ENCODE data around the gene HJURP. TPM values are rescaled to one million over a fixed set of nuclear protein-coding genes. Genes with fewer than 3 reads are reported as not detected.

HJURP gene
- total and polyA plus RNA-seq, 2 donors, result 0.27 to 8.9 TPM

DNA sequence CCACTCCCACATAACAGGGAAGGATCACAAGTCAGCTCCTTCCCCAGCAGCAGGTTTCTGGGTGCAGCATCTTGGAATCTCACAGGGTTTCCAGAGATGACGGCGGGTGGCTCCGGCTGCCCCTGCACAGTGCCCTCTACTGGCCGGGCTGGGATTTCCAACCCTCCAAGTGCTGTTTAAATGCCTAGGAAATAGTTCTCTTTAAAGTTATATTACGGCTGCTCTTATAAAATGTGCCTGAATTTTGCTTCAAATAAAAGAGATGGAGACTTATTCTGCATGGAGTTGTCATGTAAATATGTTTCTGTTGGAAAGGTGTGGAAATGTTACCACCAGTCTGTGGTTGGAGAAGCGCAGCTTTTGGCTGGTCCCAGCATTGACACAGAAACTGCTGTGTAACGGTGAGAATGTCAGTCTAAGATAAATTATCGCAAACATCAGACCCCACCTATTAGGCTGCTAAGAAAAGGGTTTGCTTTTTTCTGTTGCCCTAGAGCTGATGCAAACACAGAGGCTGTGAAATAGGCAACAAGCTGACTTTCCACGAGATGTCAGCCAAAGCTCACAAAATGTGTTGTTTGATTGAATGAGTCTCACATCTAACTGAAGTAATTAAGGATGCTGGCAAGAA is 3.3 kb upstream of the HJURP start:
- no peaks in the 10 kb centered on the region for H3K4me1 ChIP-seq (ENCODE audit: insufficient read depth)
- no peaks in the 10 kb centered on the region for H3K36me3 ChIP-seq (ENCODE audit: insufficient read depth)
- 45% methylated on average over 9 of the region's 9 CpGs for WGBS
- H3K27ac ChIP-seq (ENCODE audit: low read depth), result no peak overlapping the region
- no peak overlapping the region for H3K4me3 ChIP-seq (ENCODE audit: low read depth, low read length)
- DNase-seq (ENCODE audit: extremely low spot score), result no peak

DNA sequence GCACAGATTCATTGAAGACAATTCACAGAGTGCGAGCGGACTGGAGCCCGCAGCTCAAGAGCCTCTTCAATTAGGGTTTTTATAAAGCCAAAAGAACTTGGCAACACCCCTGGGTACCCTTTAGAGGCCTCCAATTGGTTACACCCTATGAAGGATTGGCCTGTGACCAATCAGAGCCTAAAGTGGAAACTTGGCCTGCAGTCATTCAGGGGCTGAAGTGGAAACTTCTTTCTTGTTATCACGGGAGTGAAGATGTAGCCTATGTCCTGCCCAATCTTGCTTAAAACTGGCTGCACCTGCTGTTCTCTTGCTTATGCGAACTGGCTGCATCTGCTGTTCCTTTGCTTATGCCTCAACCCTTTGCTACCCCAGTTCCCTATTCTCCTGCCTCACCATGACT is 1.8 kb upstream of the HJURP start:
- no peak overlapping the region for H3K27ac ChIP-seq (ENCODE audit: low read depth)
- WGBS, result 96% methylated on average over 5 of the region's 5 CpGs
- no peak for DNase-seq (ENCODE audit: extremely low spot score)
- no peak overlapping the region for H3K4me3 ChIP-seq (ENCODE audit: low read depth, low read length)
- no peaks in the 10 kb centered on the region for H3K4me1 ChIP-seq (ENCODE audit: insufficient read depth)
- H3K36me3 ChIP-seq (ENCODE audit: insufficient read depth), result no peaks in the 10 kb centered on the region

DNA sequence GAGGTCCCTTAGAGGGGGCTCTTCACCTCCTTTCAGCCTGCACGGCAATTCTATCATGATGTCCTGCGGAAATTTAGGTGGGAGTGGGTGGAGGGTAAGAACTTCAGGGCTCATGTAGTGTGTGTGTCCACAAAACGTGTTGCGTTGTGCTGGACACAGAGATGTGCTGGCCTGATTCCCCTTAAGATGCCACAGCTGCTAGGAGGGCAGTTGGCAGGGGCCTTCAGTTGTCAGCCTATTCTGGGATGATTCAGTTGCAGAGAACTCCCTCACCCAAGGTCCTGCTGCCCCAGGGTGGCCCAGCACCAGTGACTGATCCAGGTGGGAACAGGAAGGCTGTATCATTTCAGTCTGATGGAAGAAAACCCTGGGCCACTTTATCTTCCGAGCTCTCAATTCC is 1.0 kb upstream of the HJURP start:
- Histone ChIP-seq H3K4me1 (ENCODE audit: insufficient read depth) (no peaks in the 10 kb centered on the region), H3K27ac (ENCODE audit: low read depth) (no peak overlapping the region), H3K36me3 (ENCODE audit: insufficient read depth) (no peaks in the 10 kb centered on the region), H3K4me3 (ENCODE audit: low read depth, low read length) (no peak overlapping the region)
- DNase-seq (ENCODE audit: extremely low spot score), result no peak
- 85% methylated on average over 5 of the region's 5 CpGs for WGBS

DNA sequence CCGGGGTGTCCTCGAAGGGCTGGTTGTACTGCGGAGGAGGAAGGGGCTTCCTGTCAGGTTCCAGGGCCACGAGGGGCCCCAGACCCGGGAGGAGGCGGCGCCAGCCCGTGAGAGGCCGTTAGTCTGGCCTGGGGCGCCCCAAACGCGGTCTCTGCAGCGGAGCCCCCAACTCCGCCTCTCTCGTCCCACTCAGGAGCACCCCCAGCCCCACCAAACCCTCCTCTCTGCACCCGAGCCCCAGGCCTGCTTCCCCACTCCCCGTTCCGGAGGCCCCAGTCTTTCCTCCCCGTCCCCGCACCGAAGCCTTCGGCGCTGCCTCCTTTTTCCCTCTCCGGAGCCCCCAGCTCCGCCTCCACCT is 473 bp downstream of the HJURP start:
- Histone ChIP-seq H3K4me3 (ENCODE audit: low read depth, low read length) (peak overlapping the region; percentile 54), H3K36me3 (ENCODE audit: insufficient read depth) (no peaks in the 10 kb centered on the region), H3K27ac (ENCODE audit: low read depth) (no peak overlapping the region), H3K4me1 (ENCODE audit: insufficient read depth) (no peaks in the 10 kb centered on the region)
- WGBS, result under 1% methylated on average over 25 of the region's 25 CpGs
- DNase-seq (ENCODE audit: extremely low spot score), result no peak

DNA sequence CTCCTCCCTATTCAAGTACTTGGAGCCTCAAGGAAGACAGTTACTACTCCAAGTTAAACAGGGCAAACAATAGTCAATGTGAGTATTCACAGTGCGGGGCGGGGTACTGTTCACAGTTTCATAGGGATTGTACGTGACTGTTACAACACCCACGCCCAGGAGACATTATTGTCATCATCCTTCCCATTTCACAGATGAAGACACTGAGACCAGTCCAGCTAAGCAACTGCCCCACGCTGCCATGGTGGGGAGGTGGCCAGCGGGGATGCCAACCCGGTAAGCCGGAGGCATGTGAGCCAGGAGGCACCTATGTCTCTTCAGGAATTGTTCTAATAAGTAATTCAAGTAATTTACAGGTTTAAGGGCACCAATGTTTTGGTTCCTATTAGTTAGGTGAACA is 982 bp downstream of the HJURP start:
- DNase-seq (ENCODE audit: extremely low spot score), result no peak
- Histone ChIP-seq H3K4me1 (ENCODE audit: insufficient read depth) (no peaks in the 10 kb centered on the region), H3K27ac (ENCODE audit: low read depth) (no peak overlapping the region), H3K36me3 (ENCODE audit: insufficient read depth) (no peaks in the 10 kb centered on the region), H3K4me3 (ENCODE audit: low read depth, low read length) (no peak overlapping the region)
- WGBS, result 37% methylated on average over 8 of the region's 8 CpGs

DNA sequence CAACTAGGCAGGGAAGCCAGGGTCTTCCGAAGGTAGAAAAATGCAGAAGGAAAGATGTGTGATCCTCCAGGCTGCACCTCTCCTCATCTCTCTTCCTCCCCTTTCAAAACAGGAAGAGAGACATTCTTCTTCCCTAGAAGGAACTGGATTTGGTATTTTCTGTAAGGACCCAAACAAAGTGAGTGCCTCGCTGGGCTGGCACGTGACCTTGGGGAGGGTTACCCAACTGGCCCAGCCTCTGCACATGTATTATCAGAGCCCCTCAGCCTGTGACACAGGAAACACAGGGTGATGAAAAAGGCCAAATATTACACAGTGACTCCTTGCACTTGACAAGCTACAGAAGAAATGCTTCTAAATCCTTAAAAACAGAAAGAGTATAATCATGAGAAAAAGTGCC is 2.3 kb downstream of the HJURP start:
- 79% methylated on average over 3 of the region's 3 CpGs for WGBS
- Histone ChIP-seq H3K36me3 (ENCODE audit: insufficient read depth) (no peaks in the 10 kb centered on the region), H3K4me3 (ENCODE audit: low read depth, low read length) (no peak overlapping the region), H3K4me1 (ENCODE audit: insufficient read depth) (no peaks in the 10 kb centered on the region), H3K27ac (ENCODE audit: low read depth) (no peak overlapping the region)
- no peak for DNase-seq (ENCODE audit: extremely low spot score)

DNA sequence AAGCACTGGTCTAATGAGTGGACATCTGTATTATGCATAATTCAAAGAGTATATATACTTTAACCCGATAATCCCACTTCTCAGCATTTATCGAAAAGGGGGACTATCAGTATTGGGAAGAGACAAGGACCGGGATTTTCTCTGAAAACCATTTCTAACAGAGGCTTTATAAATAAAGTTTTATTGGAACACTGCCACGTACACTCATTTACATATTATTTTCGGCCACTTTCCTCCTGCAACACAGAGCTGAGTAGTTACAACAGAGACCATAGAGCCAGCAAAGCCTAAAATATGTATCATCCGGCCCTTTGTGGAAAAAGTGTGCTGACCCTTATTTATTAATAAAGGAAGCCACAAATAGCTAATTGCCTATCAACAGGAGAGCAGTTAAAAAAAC is 3.2 kb downstream of the HJURP start:
- Histone ChIP-seq H3K4me3 (ENCODE audit: low read depth, low read length) (no peak overlapping the region), H3K36me3 (ENCODE audit: insufficient read depth) (no peaks in the 10 kb centered on the region), H3K27ac (ENCODE audit: low read depth) (no peak overlapping the region), H3K4me1 (ENCODE audit: insufficient read depth) (no peaks in the 10 kb centered on the region)
- 95% methylated on average over 6 of the region's 6 CpGs for WGBS
- no peak for DNase-seq (ENCODE audit: extremely low spot score)

DNA sequence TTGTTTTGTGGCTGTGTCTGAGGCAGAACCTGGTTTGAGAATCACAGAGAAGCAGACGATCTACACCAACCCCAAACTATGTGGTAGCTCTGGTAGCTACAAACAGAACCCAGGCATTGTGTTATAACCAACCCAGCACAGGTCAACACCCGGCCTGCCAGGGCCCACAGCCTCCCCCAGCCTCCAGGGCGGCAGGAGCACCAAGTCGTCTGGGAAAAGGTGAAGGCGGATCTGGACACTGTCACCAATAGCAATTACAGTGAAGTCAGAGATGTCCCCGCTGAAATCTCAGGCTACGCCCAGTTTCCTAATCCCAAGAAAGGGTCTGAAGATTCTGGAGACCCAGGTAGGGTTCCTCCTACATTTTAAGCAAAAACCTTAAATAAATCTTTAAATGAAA is 3.6 kb downstream of the HJURP start:
- no peak for DNase-seq (ENCODE audit: extremely low spot score)
- 92% methylated on average over 7 of the region's 7 CpGs for WGBS
- H3K36me3 ChIP-seq (ENCODE audit: insufficient read depth), result no peaks in the 10 kb centered on the region
- no peaks in the 10 kb centered on the region for H3K4me1 ChIP-seq (ENCODE audit: insufficient read depth)
- H3K27ac ChIP-seq (ENCODE audit: low read depth), result no peak overlapping the region
- no peak overlapping the region for H3K4me3 ChIP-seq (ENCODE audit: low read depth, low read length)

DNA sequence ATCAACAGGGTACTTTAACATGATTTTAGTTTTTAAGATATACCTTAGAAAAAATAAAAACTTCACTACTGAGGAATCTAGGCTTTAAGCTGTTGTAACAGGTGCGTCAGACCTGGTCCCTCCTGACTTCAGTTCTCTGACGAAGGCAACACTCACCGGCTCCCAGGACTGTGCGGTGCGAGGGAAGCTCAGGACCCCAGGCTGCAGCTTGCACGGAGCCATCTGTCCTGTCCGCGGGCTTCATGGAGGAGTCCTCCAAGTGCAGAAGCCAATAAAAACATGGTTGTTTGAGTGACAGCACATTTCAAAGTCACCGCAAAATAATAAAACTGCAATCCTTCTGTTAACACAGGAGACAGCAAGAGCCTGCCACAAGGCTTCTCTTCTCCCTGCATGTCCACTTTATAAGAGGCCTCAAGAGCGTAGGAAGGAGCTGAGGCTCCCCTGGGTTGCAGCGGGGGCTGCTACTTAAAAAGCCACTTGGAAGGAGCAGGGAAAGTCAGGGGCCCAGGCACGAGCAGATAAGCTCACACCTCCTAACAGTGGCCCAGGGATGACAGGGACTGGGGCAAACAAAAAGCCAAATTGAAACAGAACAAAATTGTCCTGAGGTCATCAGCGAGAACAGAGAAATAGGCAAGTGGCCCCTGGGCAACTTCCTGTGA is 4.6 kb downstream of the HJURP start:
- DNase-seq (ENCODE audit: extremely low spot score), result no peak
- WGBS, result 94% methylated on average over 13 of the region's 13 CpGs
- no peak overlapping the region for H3K27ac ChIP-seq (ENCODE audit: low read depth)
- no peaks in the 10 kb centered on the region for H3K4me1 ChIP-seq (ENCODE audit: insufficient read depth)
- H3K36me3 ChIP-seq (ENCODE audit: insufficient read depth), result no peaks in the 10 kb centered on the region
- H3K4me3 ChIP-seq (ENCODE audit: low read depth, low read length), result no peak overlapping the region

DNA sequence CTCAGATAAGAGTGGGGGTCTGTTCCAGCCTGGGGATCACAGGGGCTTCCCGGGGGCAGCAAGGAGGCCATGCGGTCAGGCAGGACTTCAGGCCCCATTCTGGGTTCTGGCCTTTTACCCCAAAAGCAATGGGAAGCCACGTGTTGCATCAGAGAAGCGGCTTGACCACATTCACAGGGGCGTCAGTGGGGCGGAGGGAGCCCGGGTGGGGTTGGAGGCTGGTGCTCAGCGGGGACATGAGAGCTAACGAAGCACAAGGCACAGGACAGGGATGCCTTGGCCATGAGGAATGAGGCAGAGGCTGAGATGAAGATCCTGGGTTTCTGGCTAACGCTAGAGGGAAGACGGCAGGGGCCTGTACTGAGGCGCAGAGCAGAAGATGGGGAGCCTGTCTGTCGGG is 6.1 kb downstream of the HJURP start:
- no peak overlapping the region for H3K27ac ChIP-seq (ENCODE audit: low read depth)
- no peaks in the 10 kb centered on the region for H3K4me1 ChIP-seq (ENCODE audit: insufficient read depth)
- no peak for DNase-seq (ENCODE audit: extremely low spot score)
- no peak overlapping the region for H3K4me3 ChIP-seq (ENCODE audit: low read depth, low read length)
- 95% methylated on average over 13 of the region's 13 CpGs for WGBS
- no peaks in the 10 kb centered on the region for H3K36me3 ChIP-seq (ENCODE audit: insufficient read depth)

DNA sequence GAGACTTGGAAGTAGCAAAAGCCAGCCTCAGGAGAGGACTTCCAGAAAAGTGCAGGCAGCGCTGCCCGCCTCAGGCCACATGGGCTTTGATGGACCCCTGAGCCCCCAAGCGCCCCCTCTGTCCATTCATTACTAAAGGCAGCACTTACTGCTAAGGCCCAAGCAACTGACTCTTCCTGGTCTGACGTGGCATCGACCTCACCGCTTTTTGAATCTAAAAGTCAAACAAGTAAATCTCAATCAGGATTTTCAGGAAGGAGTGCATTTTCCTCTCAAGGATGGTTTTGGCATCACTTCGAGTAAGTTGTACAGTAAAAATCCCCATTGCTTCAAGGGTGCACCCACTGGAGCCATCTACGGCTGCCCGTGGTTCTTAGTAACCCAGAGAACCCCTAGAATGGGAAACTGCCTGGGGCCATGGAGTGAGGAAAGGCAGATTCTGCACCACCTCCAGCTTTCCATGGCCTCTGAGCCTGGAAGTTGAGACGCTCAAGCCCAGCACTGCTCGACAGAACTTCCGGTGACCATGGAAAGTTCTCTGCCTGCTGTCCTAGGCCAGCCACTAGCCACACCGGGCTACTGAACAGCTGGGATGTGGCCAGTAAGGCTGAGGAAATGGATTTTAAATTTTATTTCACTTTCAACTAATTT is 7.0 kb downstream of the HJURP start:
- Histone ChIP-seq H3K36me3 (ENCODE audit: insufficient read depth) (no peaks in the 10 kb centered on the region), H3K4me3 (ENCODE audit: low read depth, low read length) (no peak overlapping the region), H3K4me1 (ENCODE audit: insufficient read depth) (no peaks in the 10 kb centered on the region), H3K27ac (ENCODE audit: low read depth) (no peak overlapping the region)
- WGBS, result 98% methylated on average over 13 of the region's 13 CpGs
- DNase-seq (ENCODE audit: extremely low spot score), result no peak

DNA sequence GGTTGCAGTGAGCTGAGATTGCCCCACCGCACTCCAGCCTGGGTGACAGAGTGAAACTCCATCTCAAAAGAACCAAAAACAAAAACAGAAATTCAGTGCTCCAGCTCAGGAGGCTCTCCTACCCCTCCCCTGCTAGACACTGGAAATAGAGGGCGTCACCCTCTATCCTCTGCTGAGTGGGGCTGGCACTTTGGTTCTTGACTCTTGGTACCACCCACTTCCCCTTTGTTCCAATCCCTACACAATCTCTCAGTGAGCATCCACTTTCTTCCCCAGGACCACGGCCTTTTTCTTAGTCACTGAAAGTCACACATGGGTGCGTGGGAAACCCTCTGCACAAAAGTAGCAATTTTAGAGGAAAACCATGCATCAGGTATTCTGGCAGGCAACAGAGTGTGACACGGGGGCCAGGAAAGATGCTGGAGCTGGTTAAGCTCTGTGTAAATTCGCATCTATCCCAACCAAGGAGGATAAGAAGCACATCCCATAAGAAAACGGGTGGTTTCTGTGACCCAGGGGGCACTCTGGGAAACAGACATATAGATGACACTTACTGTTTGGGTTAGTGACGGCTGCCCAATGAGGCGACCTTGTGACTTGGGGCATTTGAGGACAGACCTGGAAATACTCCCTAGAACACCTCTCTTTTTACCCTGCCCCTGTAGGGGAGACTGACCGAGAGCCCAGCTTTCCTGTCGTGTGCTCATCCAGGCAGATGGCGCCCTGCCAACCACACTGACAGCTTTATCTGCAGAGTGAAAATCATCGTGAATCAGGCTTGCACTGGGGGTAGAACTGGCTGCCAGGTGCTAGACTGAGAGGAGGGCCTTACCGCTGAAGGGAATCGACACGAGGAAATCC is 7.7 kb downstream of the HJURP start:
- no peaks in the 10 kb centered on the region for H3K36me3 ChIP-seq (ENCODE audit: insufficient read depth)
- H3K4me1 ChIP-seq (ENCODE audit: insufficient read depth), result no peaks in the 10 kb centered on the region
- 81% methylated on average over 16 of the region's 16 CpGs for WGBS
- no peak for DNase-seq (ENCODE audit: extremely low spot score)
- no peak overlapping the region for H3K27ac ChIP-seq (ENCODE audit: low read depth)
- H3K4me3 ChIP-seq (ENCODE audit: low read depth, low read length), result no peak overlapping the region

DNA sequence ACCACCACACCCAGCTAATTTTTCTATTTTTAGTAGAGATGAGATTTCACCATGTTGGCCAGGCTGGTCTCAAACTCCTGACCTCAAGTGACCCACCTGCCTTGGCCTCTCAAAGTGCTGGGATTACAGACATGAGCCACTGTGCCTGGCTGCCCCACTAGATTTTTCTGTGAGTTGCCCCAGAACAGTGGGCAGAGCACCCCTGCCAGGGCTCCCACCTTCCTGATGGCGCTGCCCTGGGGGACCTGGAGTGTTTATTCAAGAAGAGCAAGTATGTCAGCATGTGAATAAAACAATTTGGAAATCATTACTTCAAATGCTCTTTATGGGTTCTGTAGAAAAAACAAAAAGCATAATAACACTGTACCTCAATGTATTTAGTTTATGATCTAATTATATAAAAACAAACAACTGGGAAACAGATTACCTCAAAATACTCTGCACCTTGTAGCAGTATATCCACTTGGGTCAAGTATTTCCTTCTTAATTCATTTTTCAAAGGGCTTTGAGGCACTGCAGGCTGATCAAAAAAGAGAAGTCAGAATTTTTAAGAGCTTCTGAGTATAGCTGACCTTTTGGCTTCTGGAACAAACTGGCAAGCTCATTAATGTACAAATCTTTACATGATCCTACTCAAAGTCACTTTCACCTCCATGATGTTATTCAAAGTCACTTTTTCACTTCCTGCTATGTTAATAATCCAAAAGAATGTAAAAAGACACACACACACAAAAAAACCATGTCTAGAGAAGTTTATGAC is 8.9 kb downstream of the HJURP start:
- Histone ChIP-seq H3K36me3 (ENCODE audit: insufficient read depth) (no peaks in the 10 kb centered on the region), H3K4me1 (ENCODE audit: insufficient read depth) (no peaks in the 10 kb centered on the region), H3K27ac (ENCODE audit: low read depth) (no peak overlapping the region), H3K4me3 (ENCODE audit: low read depth, low read length) (no peak overlapping the region)
- DNase-seq (ENCODE audit: extremely low spot score), result no peak
- WGBS, result 96% methylated on average over 1 of the region's 1 CpG

All from urinary bladder (tissue), 4 donors.